SK-N-MC (cell line): ENCODE results near the gene H1-8.

Source experiments
- DNase-seq: peaks from one replicate; pipeline ENCODE4 v3.0.0-alpha.2; 2011; ENCODE audit warnings: low read depth, low spot score
- H3K27ac ChIP-seq: fragments of 200-600 bp; sonication (generic); 2 replicates; pipeline ENCODE4 v1.5.1; 2016; ENCODE audit warnings: mixed run types
- H3K36me3 ChIP-seq: fragments of 200-600 bp; sonication (generic); 2 replicates; pipeline ENCODE4 v1.6.1; 2017; ENCODE audit warnings: antibody characterized with exemption, low read length, mixed read lengths; ENCODE audit not compliant: insufficient read depth
- H3K4me3 ChIP-seq: fragments of 200-600 bp; sonication (generic); 2 replicates; pipeline ENCODE4 v1.5.1; 2016
- H3K9ac ChIP-seq: fragments of 200-600 bp; sonication (generic); 2 replicates; pipeline ENCODE4 v1.8.0; 2017; ENCODE audit warnings: mixed run types, mixed read lengths; ENCODE audit not compliant: insufficient read length
- H3K9me3 ChIP-seq: fragments of 200-600 bp; sonication (generic); 2 replicates; pipeline ENCODE4 v1.6.1; 2017; ENCODE audit warnings: low read depth, mild to moderate bottlenecking, antibody characterized with exemption, low read length, moderate library complexity, mixed read lengths
- EZH2 ChIP-seq: fragments of 200-600 bp; sonication (generic); IDR thresholded peaks from one replicate; pipeline ENCODE4 v1.6.1; 2017; ENCODE audit warnings: antibody characterized with exemption
- FOXP2 ChIP-seq: optimal IDR thresholded peaks from 2 replicates; pipeline ENCODE3; 2011; ENCODE audit warnings: mild to moderate bottlenecking, moderate library complexity; ENCODE audit not compliant: insufficient read depth; ENCODE audit errors: extremely low read length, control extremely low read depth
- POLR2AphosphoS5 ChIP-seq: IDR thresholded peaks from 2 replicates; pipeline ENCODE4 v1.6.1; 2012; ENCODE audit warnings: mild to moderate bottlenecking, low read depth, low read length, borderline replicate concordance

Gene H1-8

GRCh38 chr3:129567176-129567705 lies 24.3 kb downstream of the H1-8 start:
- no peaks in the 10 kb centered on the region for H3K9me3 ChIP-seq
- no peak overlapping the region for H3K27ac ChIP-seq
- no peak for TF ChIP-seq POLR2AphosphoS5
- TF ChIP-seq FOXP2: no peak
- no peak for TF ChIP-seq EZH2
- no peak overlapping the region for H3K4me3 ChIP-seq
- DNase-seq: no peak
- H3K9ac ChIP-seq: no peak overlapping the region
- peaks cover 18% of the 10 kb centered on the region; the same call in 1 of the 2 replicates for H3K36me3 ChIP-seq

- Histone ChIP-seq H3K4me3 (no peak overlapping the region), H3K36me3 (peaks cover 12% of the 10 kb centered on the region; the same call in 1 of the 2 replicates), H3K9me3 (no peaks in the 10 kb centered on the region), H3K27ac (no peak overlapping the region), H3K9ac (no peak overlapping the region)
- TF ChIP-seq POLR2AphosphoS5 (no peak), FOXP2 (no peak), EZH2 (no peak)
- no peak for DNase-seq
Measured at GRCh38 chr3:129567939-129568338, 25.0 kb downstream of the H1-8 start.

GRCh38 chr3:129569856-129570255 lies 26.9 kb downstream of the H1-8 start:
- H3K9me3 ChIP-seq: no peaks in the 10 kb centered on the region
- peaks cover 4% of the 10 kb centered on the region; the same call in 1 of the 2 replicates for H3K36me3 ChIP-seq
- H3K4me3 ChIP-seq: no peak overlapping the region
- H3K9ac ChIP-seq: no peak overlapping the region
- no peak for DNase-seq
- H3K27ac ChIP-seq: no peak overlapping the region
- TF ChIP-seq POLR2AphosphoS5: no peak
- TF ChIP-seq FOXP2: no peak
- TF ChIP-seq EZH2: no peak

GRCh38 chr3:129571605-129572547 lies 28.9 kb downstream of the H1-8 start:
- TF ChIP-seq POLR2AphosphoS5: peak; percentile 10; the same call in 1 of the 2 replicates
- TF ChIP-seq EZH2: no peak
- Histone ChIP-seq H3K4me3 (no peak overlapping the region), H3K9ac (no peak overlapping the region), H3K36me3 (no peaks in the 10 kb centered on the region; the same call in 1 of the 2 replicates), H3K9me3 (no peaks in the 10 kb centered on the region), H3K27ac (no peak overlapping the region)
- DNase-seq: no peak

- no peaks in the 10 kb centered on the region for H3K9me3 ChIP-seq
- DNase-seq: no peak
- H3K4me3 ChIP-seq: no peak overlapping the region
- H3K27ac ChIP-seq: no peak overlapping the region
- TF ChIP-seq EZH2 (no peak), POLR2AphosphoS5 (no peak), FOXP2 (no peak)
- peaks cover 2% of the 10 kb centered on the region for H3K36me3 ChIP-seq
- no peak overlapping the region for H3K9ac ChIP-seq
Measured at GRCh38 chr3:129572603-129573002, 29.6 kb downstream of the H1-8 start.

GRCh38 chr3:129573493-129573892 lies 30.5 kb downstream of the H1-8 start:
- H3K9ac ChIP-seq: no peak overlapping the region

GRCh38 chr3:129574206-129574605 lies 31.2 kb downstream of the H1-8 start:
- no peak overlapping the region for H3K4me3 ChIP-seq
- H3K27ac ChIP-seq: no peak overlapping the region
- no peak for DNase-seq
- H3K9ac ChIP-seq: no peak overlapping the region
- H3K36me3 ChIP-seq: peaks cover 8% of the 10 kb centered on the region
- TF ChIP-seq POLR2AphosphoS5 (no peak), FOXP2 (no peak), EZH2 (no peak)
- no peaks in the 10 kb centered on the region for H3K9me3 ChIP-seq

More at GRCh38 chr3:129573493-129573892, 30.5 kb downstream of the H1-8 start:
- TF ChIP-seq EZH2 (no peak), POLR2AphosphoS5 (no peak), FOXP2 (no peak)
- Histone ChIP-seq H3K9me3 (no peaks in the 10 kb centered on the region), H3K27ac (no peak overlapping the region), H3K4me3 (no peak overlapping the region), H3K36me3 (peaks cover 8% of the 10 kb centered on the region)
- no peak for DNase-seq

GRCh38 chr3:129575233-129575996 lies 32.4 kb downstream of the H1-8 start:
- TF ChIP-seq FOXP2 (no peak), EZH2 (no peak), POLR2AphosphoS5 (no peak)
- Histone ChIP-seq H3K9ac (no peak overlapping the region), H3K27ac (no peak overlapping the region), H3K4me3 (no peak overlapping the region), H3K9me3 (no peaks in the 10 kb centered on the region), H3K36me3 (peaks cover 8% of the 10 kb centered on the region)
- no peak for DNase-seq
